MM.1S (cell line): ENCODE data around the gene ZNF521.

Source experiments
- DNase-seq: peaks from one replicate; pipeline ENCODE4 v3.0.0-alpha.2; 2015
- H2AFZ ChIP-seq: fragments of 300-600 bp; sonication (generic); 2 replicates; pipeline ENCODE4 v1.6.0; 2016; ENCODE audit warnings: antibody characterized with exemption, low read length
- H3F3A ChIP-seq: fragments of 300-600 bp; sonication (generic); 2 replicates; pipeline ENCODE4 v1.6.1; 2016; ENCODE audit warnings: mild to moderate bottlenecking, antibody characterized with exemption, low read length, moderate library complexity, mixed read lengths; ENCODE audit not compliant: insufficient read depth
- H3K27ac ChIP-seq: fragments of 300-600 bp; sonication (generic); 2 replicates; pipeline ENCODE4 v1.5.1; 2016; ENCODE audit warnings: mild to moderate bottlenecking, low read length
- H3K27me3 ChIP-seq: fragments of 300-600 bp; sonication (generic); replicated peaks from 2 replicates; pipeline ENCODE4 v1.6.0; 2016; ENCODE audit warnings: low read length; ENCODE audit not compliant: insufficient read depth
- H3K36me3 ChIP-seq: fragments of 300-600 bp; sonication (generic); replicated peaks from 2 replicates; pipeline ENCODE4 v1.6.1; 2016; ENCODE audit warnings: mild to moderate bottlenecking, low read length, mixed read lengths; ENCODE audit not compliant: insufficient read depth
- H3K4me1 ChIP-seq: fragments of 300-600 bp; sonication (generic); 2 replicates; pipeline ENCODE4 v1.6.1; 2016; ENCODE audit warnings: low read length, mixed read lengths
- H3K4me2 ChIP-seq: fragments of 300-600 bp; sonication (generic); 2 replicates; pipeline ENCODE4 v1.6.0; 2016; ENCODE audit warnings: low read depth, low read length
- H3K4me3 ChIP-seq: fragments of 300-600 bp; sonication (generic); 2 replicates; pipeline ENCODE4 v1.5.1; 2016; ENCODE audit warnings: low read length, mixed read lengths
- H3K79me2 ChIP-seq: fragments of 300-600 bp; sonication (generic); 2 replicates; pipeline ENCODE4 v1.6.1; 2016; ENCODE audit warnings: mixed run types, low read length, mixed read lengths
- H3K9ac ChIP-seq: fragments of 300-600 bp; sonication (generic); 2 replicates; pipeline ENCODE4 v1.6.1; 2016; ENCODE audit warnings: low read length, mixed read lengths
- H3K9me2 ChIP-seq: fragments of 300-600 bp; sonication (generic); replicated peaks from 2 replicates; pipeline ENCODE4 v1.6.1; 2016; ENCODE audit warnings: mild to moderate bottlenecking, low read length, mixed read lengths; ENCODE audit not compliant: insufficient read depth
- H3K9me3 ChIP-seq: fragments of 300-600 bp; sonication (generic); replicated peaks from 2 replicates; pipeline ENCODE4 v1.6.1; 2016; ENCODE audit warnings: mild to moderate bottlenecking, low read length, mixed read lengths; ENCODE audit not compliant: insufficient read depth
- H4K20me1 ChIP-seq: fragments of 300-600 bp; sonication (generic); 2 replicates; pipeline ENCODE4 v1.6.1; 2016; ENCODE audit warnings: mild to moderate bottlenecking, low read length, moderate library complexity, mixed read lengths; ENCODE audit not compliant: insufficient read depth
- CTCF ChIP-seq: fragments of 300-600 bp; sonication (generic); IDR thresholded peaks from 2 replicates; pipeline ENCODE4 v1.5.1; 2016; ENCODE audit warnings: antibody characterized with exemption, low read length, mixed read lengths
- EZH2 ChIP-seq: fragments of 300-600 bp; sonication (generic); optimal IDR thresholded peaks from 2 replicates; pipeline ENCODE3; 2017; ENCODE audit warnings: low read depth, mild to moderate bottlenecking, antibody characterized with exemption, low read length, mixed read lengths
- EZH2phosphoT487 ChIP-seq: fragments of 300-600 bp; sonication (generic); IDR thresholded peaks from 2 replicates; pipeline ENCODE4 v1.6.1; 2018; ENCODE audit warnings: antibody characterized with exemption, low read length

The ZNF521 gene

DNA sequence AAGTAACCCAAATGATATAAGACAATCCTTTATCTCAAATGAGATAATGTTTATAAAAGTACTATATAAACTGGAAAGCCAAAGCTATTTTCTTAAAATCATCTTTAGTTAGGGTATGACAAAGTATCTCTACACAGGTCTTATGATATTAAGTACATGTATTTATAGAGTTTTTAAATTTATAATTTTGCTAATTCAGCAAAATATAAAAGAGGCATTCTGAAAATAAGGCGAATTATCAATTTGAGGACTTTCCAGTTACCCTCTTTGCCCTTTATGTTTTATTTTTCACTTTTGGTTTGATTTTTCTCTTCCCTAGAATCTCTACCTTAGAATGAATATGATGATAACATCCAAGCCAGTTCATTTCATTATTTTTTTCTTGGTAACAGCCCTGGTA is 115.2 kb downstream of the ZNF521 start:
- Histone ChIP-seq H3K9me3 (no peaks in the 10 kb centered on the region), H3K79me2 (peaks cover 32% of the 10 kb centered on the region), H2AFZ (no peak overlapping the region), H3K4me2 (no peak overlapping the region), H3K36me3 (no peaks in the 10 kb centered on the region), H4K20me1 (no peaks in the 10 kb centered on the region), H3K4me3 (no peak overlapping the region), H3K27me3 (no peaks in the 10 kb centered on the region), H3K27ac (no peak overlapping the region), H3K9ac (no peak overlapping the region), H3K9me2 (no peaks in the 10 kb centered on the region), H3K4me1 (peaks cover 9% of the 10 kb centered on the region; the same call in 1 of the 2 replicates), H3F3A (peaks cover 2% of the 10 kb centered on the region; the same call in 1 of the 2 replicates)
- no peak for DNase-seq
- TF ChIP-seq EZH2phosphoT487 (no peak), CTCF (no peak), EZH2 (no peak)

DNA sequence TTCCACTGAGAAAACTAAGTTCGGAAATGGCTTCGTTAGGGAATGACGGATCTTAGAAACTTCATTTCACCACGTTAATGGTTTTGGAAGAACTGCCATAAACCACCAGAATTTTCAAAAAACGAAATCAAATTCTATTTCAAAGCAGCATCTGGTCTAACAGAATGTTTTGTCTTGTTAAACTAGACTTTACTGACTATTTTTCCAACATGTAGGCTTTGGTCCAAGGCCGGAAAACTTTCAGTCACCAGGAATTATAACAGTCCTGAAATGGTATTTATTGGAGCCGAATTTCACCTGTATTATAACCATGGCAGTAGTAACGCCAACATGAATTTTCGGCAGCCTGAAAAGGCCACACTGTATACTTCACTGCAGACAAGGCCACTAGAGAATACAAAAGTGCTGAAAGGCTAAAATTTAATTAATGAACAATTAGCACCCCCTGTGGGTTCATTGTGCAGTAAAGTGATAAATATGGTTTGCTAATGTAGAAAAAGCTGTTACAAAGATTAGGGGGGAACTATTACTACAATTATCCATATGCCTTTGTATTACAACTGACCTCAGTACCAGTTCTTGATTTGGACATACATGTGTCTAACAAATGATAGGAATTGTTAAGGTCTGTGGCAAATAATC is 116.4 kb downstream of the ZNF521 start:
- Histone ChIP-seq H3F3A (peaks cover 14% of the 10 kb centered on the region), H4K20me1 (no peaks in the 10 kb centered on the region), H3K79me2 (peaks cover 27% of the 10 kb centered on the region), H3K4me2 (no peak overlapping the region), H3K27ac (no peak overlapping the region), H3K36me3 (no peaks in the 10 kb centered on the region), H3K9me2 (no peaks in the 10 kb centered on the region), H3K27me3 (no peaks in the 10 kb centered on the region), H3K9me3 (no peaks in the 10 kb centered on the region), H2AFZ (no peak overlapping the region), H3K9ac (no peak overlapping the region), H3K4me1 (peaks cover 15% of the 10 kb centered on the region; the same call in 1 of the 2 replicates), H3K4me3 (no peak overlapping the region)
- no peak for DNase-seq
- TF ChIP-seq CTCF (peak; percentile 8; the same call in 1 of the 2 replicates), EZH2phosphoT487 (no peak), EZH2 (no peak)

GRCh38 chr18:25234740-25235345 is 117.1 kb downstream of the ZNF521 start:
- H3K4me2 ChIP-seq, result no peak overlapping the region
- H3K4me1 ChIP-seq, result peaks cover 18% of the 10 kb centered on the region; the same call in 1 of the 2 replicates
- no peak overlapping the region for H3K9ac ChIP-seq
- no peaks in the 10 kb centered on the region for H3K27me3 ChIP-seq
- TF ChIP-seq EZH2phosphoT487 (no peak), EZH2 (no peak), CTCF (no peak)
- H3F3A ChIP-seq, result peaks cover 19% of the 10 kb centered on the region
- no peak for DNase-seq
- no peaks in the 10 kb centered on the region for H3K36me3 ChIP-seq
- H3K79me2 ChIP-seq, result peaks cover 23% of the 10 kb centered on the region
- no peak overlapping the region for H2AFZ ChIP-seq
- H3K9me3 ChIP-seq, result no peaks in the 10 kb centered on the region
- H3K27ac ChIP-seq, result no peak overlapping the region
- H3K4me3 ChIP-seq, result no peak overlapping the region
- no peaks in the 10 kb centered on the region for H3K9me2 ChIP-seq
- H4K20me1 ChIP-seq, result no peaks in the 10 kb centered on the region
